ENCODE results near the gene ZNF566.

ZNF566 gene

DNA sequence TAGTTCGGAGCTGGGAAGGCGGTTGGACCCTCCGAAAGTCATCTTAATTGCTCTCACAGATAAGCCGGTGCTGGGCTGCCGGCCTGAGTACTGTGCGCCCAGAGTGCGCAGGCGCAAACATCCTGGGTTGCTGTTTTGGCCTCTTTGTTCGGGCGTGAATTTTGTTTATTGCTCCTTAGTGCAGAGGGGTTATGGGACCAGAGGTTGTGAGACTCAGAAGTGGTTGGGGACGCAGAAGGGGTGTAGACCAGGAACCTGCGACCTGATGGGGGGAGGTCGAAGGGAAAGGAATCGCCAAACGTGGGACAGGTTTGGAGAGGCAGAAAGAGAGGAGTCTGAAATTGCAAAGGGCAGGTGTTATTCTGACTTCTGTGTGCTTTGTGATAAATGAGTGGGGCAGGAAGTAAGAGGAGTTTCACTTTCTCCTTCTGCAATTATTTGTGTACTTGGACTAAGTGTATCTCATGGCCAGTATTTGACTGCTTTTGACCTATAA is 607 bp upstream of the ZNF566 start:
- TF ChIP-seq POLR2A (IDR thresholded peaks at IDR 0.05; ENCODE audit: low read depth, low read length): no peak; the same call in 1 of the 2 replicates
- no peak for TF ChIP-seq TAF1 (IDR thresholded peaks at IDR 0.05; ENCODE audit: borderline replicate concordance, low read depth, low read length)
- no peak for TF ChIP-seq POLR2AphosphoS5 (IDR thresholded peaks at IDR 0.05; ENCODE audit: low read depth, low read length)
- peak; percentile 49 for DNase-seq (ENCODE audit: insufficient read length)
- FAIRE-seq: peak; percentile 73

DNA sequence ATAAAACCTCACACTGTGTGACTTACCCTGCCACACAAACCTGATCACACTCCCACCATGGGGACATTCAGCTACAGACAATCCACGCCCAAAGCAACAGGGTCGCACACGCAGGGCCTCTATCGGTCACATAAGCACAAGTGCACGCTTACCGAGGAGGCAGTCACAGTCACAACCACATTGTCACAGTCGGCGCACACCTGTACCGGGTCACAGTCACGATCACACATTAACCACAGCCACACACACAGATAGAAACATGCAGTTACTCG is 579 bp downstream of the ZNF566 start:
- DNase-seq (ENCODE audit: insufficient read length) (peak; percentile 15), FAIRE-seq (peak; percentile 56)
- TF ChIP-seq TAF1 (IDR thresholded peaks at IDR 0.05; ENCODE audit: borderline replicate concordance, low read depth, low read length) (no peak), POLR2A (IDR thresholded peaks at IDR 0.05; ENCODE audit: low read depth, low read length) (no peak), POLR2AphosphoS5 (IDR thresholded peaks at IDR 0.05; ENCODE audit: low read depth, low read length) (no peak)

DNA sequence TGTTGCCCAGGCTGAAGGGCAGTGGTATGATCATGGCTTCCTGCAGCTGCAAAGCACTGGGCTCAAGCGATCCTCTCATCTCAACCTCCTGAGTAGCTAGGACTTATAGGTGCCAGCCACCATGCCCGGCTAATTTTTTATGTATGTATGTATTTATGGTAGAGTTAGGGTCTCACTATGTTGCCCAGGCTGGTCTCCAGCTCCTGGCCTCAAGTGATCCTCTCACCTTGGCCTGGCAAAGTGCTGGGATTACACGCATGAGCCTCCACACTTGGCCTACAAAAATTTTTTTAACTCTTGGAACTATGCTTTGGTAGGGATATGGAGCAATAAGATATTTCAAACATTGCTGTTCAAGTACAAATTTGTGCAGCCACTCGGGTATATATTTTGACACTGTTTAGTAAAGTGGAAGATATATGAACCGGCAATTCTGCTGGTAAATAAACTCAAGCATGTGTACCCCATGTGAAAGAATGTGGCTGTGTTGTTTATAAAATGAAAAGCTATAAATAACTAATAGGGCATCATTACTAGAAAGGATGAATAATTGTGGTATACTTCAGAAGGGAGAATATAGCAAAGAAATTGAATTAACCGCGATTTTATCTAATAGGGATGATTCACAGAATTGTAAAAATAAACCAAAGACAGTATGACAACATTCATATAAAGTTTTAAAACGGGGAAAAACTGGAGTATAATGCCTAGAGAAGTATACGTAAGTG is 1.1 kb downstream of the ZNF566 start:
- FAIRE-seq (no peak), DNase-seq (ENCODE audit: insufficient read length) (no peak)
- TF ChIP-seq POLR2AphosphoS5 (IDR thresholded peaks at IDR 0.05; ENCODE audit: low read depth, low read length): no peak
- TF ChIP-seq TAF1 (IDR thresholded peaks at IDR 0.05; ENCODE audit: borderline replicate concordance, low read depth, low read length): no peak
- no peak for TF ChIP-seq POLR2A (IDR thresholded peaks at IDR 0.05; ENCODE audit: low read depth, low read length)

DNA sequence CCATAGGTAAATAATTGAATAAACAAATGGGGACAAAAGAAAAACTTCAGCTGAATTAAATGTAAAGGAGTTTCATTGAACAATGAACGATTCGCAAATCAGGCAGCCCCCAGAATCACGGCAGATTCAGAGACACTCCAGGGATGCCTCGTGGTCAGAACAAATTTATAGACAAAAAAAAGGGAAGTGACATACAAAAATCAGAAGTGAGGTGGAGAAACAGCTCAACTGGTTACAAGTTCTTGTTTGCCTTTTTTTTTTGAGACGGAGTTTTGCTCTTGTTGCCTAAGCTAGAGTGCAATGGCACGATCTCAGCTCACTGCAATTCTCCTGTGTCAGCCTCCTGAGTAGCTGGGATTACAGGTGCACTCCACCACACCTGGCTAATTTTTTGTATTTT is 5.7 kb downstream of the ZNF566 start:
- DNase-seq (ENCODE audit: insufficient read length) (no peak), FAIRE-seq (no peak)
- no peak for TF ChIP-seq TAF1 (IDR thresholded peaks at IDR 0.05; ENCODE audit: borderline replicate concordance, low read depth, low read length)

DNA sequence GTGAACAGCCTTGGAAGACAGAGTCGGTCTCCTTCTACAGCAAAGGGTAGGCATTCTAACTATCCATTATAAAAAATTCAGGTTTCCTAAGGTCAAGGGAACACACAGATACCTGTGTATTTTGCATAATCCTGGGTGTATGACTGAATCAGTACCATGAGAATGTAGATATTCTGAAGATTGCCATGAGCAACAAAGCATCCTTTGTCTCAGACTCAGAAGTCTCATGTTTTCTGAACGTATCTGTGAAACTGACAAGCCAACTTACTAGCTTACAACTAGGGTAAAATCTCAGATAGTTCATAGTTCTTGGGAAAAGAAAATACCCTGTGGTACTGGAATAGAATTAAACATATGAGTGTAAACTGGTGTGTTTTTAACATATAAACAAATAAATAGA is 6.5 kb downstream of the ZNF566 start:
- no peak for FAIRE-seq
- no peak for TF ChIP-seq POLR2A (IDR thresholded peaks at IDR 0.05; ENCODE audit: low read depth, low read length)
- TF ChIP-seq POLR2AphosphoS5 (IDR thresholded peaks at IDR 0.05; ENCODE audit: low read depth, low read length): no peak
- no peak for TF ChIP-seq TAF1 (IDR thresholded peaks at IDR 0.05; ENCODE audit: borderline replicate concordance, low read depth, low read length)
- DNase-seq (ENCODE audit: insufficient read length): no peak

DNA sequence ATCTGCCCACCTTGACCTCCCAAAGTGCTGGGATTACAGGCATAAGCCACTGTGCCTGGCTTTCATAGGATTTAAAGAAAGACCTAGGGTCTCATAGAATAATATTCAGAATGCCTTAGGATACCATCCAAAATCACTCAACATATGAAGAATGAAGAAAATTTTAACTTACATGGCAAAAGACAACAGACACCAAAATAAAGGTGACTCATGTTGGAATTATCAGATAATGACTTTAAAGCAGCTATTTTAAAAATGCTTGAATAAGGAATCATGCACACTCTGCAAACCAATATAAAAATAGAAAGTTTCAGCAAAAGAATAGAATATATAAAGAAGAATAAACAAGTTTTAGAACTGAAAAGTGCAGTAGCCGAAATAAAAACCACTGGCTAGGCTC is 29.3 kb downstream of the ZNF566 start:
- TF ChIP-seq POLR2AphosphoS5 (IDR thresholded peaks at IDR 0.05; ENCODE audit: low read depth, low read length) (no peak), TAF1 (IDR thresholded peaks at IDR 0.05; ENCODE audit: borderline replicate concordance, low read depth, low read length) (no peak), POLR2A (IDR thresholded peaks at IDR 0.05; ENCODE audit: low read depth, low read length) (no peak)
- FAIRE-seq (no peak), DNase-seq (ENCODE audit: insufficient read length) (no peak)

DNA sequence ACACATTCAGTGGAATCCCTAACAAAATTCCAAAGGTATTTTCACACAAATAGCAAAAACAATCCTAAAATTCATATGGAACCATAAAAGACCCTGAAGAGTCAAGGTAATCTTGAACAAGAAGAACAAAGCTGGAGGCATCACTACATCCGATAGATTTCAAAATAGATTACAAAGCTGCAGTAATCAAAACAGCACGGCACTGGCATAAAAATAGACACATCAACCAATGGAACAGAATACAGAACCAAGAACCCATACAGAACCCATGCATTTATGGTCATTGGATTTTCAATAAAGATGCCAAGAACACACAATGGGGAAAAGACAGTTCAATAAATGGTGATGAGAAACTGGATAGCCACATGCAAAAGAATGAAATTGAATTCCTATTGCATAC is 32.5 kb downstream of the ZNF566 start:
- no peak for FAIRE-seq
- TF ChIP-seq POLR2A (IDR thresholded peaks at IDR 0.05; ENCODE audit: low read depth, low read length) (no peak), TAF1 (IDR thresholded peaks at IDR 0.05; ENCODE audit: borderline replicate concordance, low read depth, low read length) (no peak), POLR2AphosphoS5 (IDR thresholded peaks at IDR 0.05; ENCODE audit: low read depth, low read length) (no peak)

DNA sequence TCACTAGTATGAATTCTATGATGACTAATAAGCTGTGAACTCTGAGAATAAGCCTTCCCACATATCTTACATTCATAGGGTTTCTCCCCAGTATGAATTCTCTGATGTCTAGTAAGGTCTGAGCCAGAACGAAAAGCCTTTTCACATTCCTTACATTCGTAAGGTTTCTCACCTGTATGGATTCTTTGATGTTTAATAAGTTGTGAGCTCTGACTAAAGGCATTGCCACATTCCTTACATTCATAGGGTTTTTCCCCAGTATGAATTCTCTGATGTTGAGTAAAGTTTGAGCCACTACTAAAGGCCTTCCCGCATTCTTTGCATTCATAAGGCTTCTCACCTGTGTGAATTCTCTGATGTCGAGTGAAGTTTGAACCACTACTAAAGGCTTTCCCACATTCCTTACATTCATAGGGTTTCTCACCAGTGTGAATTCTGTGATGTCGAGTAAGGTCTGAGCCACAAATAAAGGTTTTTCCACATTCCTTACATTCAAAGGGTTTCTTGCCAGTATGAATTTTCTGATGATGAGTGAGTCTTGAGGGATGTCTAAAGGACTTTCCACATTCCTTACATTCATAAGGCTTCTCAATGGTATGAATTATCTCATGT is 40.2 kb downstream of the ZNF566 start:
- TF ChIP-seq TAF1 (IDR thresholded peaks at IDR 0.05; ENCODE audit: borderline replicate concordance, low read depth, low read length) (no peak), POLR2AphosphoS5 (IDR thresholded peaks at IDR 0.05; ENCODE audit: low read depth, low read length) (no peak), POLR2A (IDR thresholded peaks at IDR 0.05; ENCODE audit: low read depth, low read length) (no peak)
- no peak for FAIRE-seq
- DNase-seq (ENCODE audit: insufficient read length): no peak

More for the DNA sequence above, 32.5 kb downstream of the ZNF566 start:
- no peak for DNase-seq (ENCODE audit: insufficient read length)

DNA sequence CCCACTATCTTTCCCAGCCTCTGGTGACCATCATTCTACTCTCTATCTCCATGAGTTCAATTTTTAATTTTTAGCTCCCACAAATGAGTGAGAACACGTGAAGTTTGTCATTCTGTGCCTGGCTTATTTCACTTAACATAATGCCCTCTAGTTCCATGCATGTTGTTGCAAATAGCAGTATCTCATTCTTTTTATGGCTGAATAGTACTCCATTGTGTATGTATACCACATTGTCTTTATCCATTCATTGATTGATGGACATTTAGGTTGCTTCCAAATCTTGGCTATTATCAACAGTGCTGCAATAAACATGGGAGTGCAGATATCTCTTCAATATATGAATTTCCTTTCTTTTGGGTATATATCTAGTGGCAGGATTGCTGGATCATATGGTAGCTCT is 48.0 kb downstream of the ZNF566 start:
- no peak for FAIRE-seq
- no peak for TF ChIP-seq POLR2AphosphoS5 (IDR thresholded peaks at IDR 0.05; ENCODE audit: low read depth, low read length)
- no peak for TF ChIP-seq POLR2A (IDR thresholded peaks at IDR 0.05; ENCODE audit: low read depth, low read length)
- TF ChIP-seq TAF1 (IDR thresholded peaks at IDR 0.05; ENCODE audit: borderline replicate concordance, low read depth, low read length): no peak

DNA sequence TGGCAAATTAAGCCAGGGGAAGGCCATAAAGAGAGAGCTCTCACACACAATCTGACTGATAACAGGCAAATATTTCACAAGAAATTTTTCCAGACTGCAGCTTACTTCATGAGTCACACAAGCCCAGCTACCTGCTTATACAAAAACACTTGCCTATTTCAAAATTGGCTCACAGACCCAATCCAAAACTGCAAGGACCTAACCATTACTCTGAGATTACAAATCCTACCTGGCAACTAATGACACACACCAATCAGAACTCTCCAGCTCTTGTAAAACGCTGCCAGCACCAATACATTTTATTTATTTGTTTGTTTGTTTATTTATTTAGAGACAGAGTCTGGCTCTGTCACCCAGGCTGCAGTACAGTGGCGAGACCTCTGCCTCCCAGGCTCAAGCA is 52.8 kb downstream of the ZNF566 start:
- FAIRE-seq (no peak), DNase-seq (ENCODE audit: insufficient read length) (no peak)
- TF ChIP-seq TAF1 (IDR thresholded peaks at IDR 0.05; ENCODE audit: borderline replicate concordance, low read depth, low read length): no peak
- no peak for TF ChIP-seq POLR2AphosphoS5 (IDR thresholded peaks at IDR 0.05; ENCODE audit: low read depth, low read length)
- TF ChIP-seq POLR2A (IDR thresholded peaks at IDR 0.05; ENCODE audit: low read depth, low read length): no peak

More for the DNA sequence above, 48.0 kb downstream of the ZNF566 start:
- DNase-seq (ENCODE audit: insufficient read length): no peak

DNA sequence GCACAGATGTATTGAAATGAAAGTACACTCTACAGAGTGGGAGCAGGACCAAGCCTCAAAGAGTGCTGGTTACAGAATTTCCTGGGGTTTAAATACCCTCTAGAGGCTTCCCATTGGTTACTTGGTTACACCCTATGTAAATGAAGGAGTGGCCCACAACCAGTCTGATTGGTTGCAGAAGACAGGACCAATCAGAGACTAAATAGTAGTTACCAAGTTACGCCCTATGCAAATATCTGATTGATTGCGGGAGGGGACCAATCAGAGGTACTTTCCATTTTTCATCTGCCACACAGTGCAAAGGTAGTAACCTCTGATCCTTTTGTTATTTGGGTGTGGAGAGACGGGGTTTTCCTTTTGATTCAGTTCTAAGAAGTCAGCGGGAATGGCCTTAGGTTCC is 65.4 kb downstream of the ZNF566 start:
- DNase-seq (ENCODE audit: insufficient read length): no peak
- no peak for FAIRE-seq
- no peak for TF ChIP-seq POLR2AphosphoS5 (IDR thresholded peaks at IDR 0.05; ENCODE audit: low read depth, low read length)
- TF ChIP-seq TAF1 (IDR thresholded peaks at IDR 0.05; ENCODE audit: borderline replicate concordance, low read depth, low read length): no peak
- no peak for TF ChIP-seq POLR2A (IDR thresholded peaks at IDR 0.05; ENCODE audit: low read depth, low read length)

DNA sequence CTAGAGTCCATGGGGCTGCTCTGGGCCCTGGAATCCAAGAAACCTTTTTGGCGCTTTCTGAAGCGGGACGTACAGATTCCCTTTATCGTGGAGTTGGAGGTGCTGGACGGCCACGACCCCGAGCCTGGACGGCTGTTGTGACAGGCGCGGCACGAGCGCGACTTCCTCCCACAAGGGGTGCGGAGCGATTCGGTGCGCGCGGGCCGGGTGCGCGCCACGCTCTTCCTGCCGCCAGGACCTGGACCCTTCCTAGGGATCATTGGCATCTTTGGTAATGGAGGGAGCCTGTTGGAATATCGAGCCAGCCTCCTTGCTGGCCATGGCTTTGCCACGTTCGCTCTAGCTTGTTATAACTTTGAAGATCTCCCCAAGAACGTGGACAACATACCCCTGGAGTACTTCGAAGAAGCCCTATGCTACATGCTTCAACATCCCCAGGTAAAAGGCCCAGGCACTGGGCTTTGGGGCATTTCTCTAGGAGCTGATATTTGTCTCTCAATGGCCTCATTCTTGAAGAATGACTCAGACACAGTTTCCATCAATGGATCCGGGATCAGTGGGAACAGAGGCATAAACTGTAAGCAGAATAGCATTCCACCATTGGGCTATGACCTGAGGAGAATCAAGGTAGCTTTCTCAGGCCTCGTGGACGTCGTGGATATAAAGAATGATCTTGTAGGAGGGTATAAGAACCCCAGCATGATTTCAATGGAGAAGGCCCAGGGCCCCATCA is 67.4 kb downstream of the ZNF566 start:
- no peak for DNase-seq (ENCODE audit: insufficient read length)
- no peak for FAIRE-seq
- TF ChIP-seq POLR2AphosphoS5 (IDR thresholded peaks at IDR 0.05; ENCODE audit: low read depth, low read length) (no peak), TAF1 (IDR thresholded peaks at IDR 0.05; ENCODE audit: borderline replicate concordance, low read depth, low read length) (no peak), POLR2A (IDR thresholded peaks at IDR 0.05; ENCODE audit: low read depth, low read length) (no peak)
